ENCODE measurements around the gene CAV1. TPM values are rescaled to one million over a fixed set of nuclear protein-coding genes. Genes with fewer than 3 reads are reported as not detected.

Gene CAV1
- total and polyA plus RNA-seq, 2 donors (not counting 1 experiment from before 2014, with no cell fraction given): 461 to 1,245 TPM

- no peak overlapping the region for H3K4me3 ChIP-seq (replicated peaks in 1 of 4; ENCODE audit: control extremely low read depth in 1 of 4, insufficient read depth in 1 of 4, low read depth in 3 of 4, low read length in 4 of 4)
- no peaks in the 10 kb centered on the region for H3K27me3 ChIP-seq (ENCODE audit: control insufficient read depth, insufficient read depth, low read length)
- no peaks in the 10 kb centered on the region for H3K4me1 ChIP-seq (ENCODE audit: control insufficient read depth, extremely low read depth, insufficient read depth, low read length)
- no peak overlapping the region for H3K4me2 ChIP-seq (ENCODE audit: extremely low read depth, insufficient read depth, low read length)
- DNase-seq (ENCODE audit: low read depth in 2 of 2): no peak
- no peak overlapping the region for H3K27ac ChIP-seq (ENCODE audit: insufficient read depth, low read length)
- no peak overlapping the region for H3K9ac ChIP-seq (ENCODE audit: insufficient read depth, low read length)
- no peaks in the 10 kb centered on the region for H3K9me3 ChIP-seq (ENCODE audit: control insufficient read depth, insufficient read depth, low read depth, low read length)
- H2AFZ ChIP-seq (ENCODE audit: low read length): no peak overlapping the region
- no peaks in the 10 kb centered on the region for H3K36me3 ChIP-seq (ENCODE audit: control insufficient read depth, insufficient read depth, low read length)
- H4K20me1 ChIP-seq (ENCODE audit: control insufficient read depth, extremely low read depth, insufficient read depth, low read length): no peaks in the 10 kb centered on the region
- H3K79me2 ChIP-seq (ENCODE audit: control insufficient read depth, insufficient read depth, low read length): no peaks in the 10 kb centered on the region
- TF ChIP-seq EZH2 (IDR thresholded peaks at IDR 0.05; ENCODE audit: low read length, missing control alignments) (no peak), CTCF (conservative IDR thresholded peaks at IDR 0.05 in 1 of 2, IDR thresholded peaks at IDR 0.05 in 1 of 2; ENCODE audit: low read depth in 1 of 2, low read length in 2 of 2) (no peak)
These were observed 72.5 kb downstream of the CAV1 start for GRCh38 chr7:116597384-116597783.

GRCh38 chr7:116598278-116598677 lies 73.4 kb downstream of the CAV1 start:
- DNase-seq (ENCODE audit: low read depth in 2 of 2): no peak

GRCh38 chr7:116598861-116599260 lies 74.0 kb downstream of the CAV1 start:
- TF ChIP-seq CTCF (conservative IDR thresholded peaks at IDR 0.05 in 1 of 2, IDR thresholded peaks at IDR 0.05 in 1 of 2; ENCODE audit: low read depth in 1 of 2, low read length in 2 of 2): no peak
- TF ChIP-seq EZH2 (IDR thresholded peaks at IDR 0.05; ENCODE audit: low read length, missing control alignments): no peak
- DNase-seq (ENCODE audit: low read depth in 2 of 2): no peak
- no peaks in the 10 kb centered on the region for H3K36me3 ChIP-seq (ENCODE audit: control insufficient read depth, insufficient read depth, low read length)
- H2AFZ ChIP-seq (ENCODE audit: low read length): no peak overlapping the region
- no peaks in the 10 kb centered on the region for H4K20me1 ChIP-seq (ENCODE audit: control insufficient read depth, extremely low read depth, insufficient read depth, low read length)
- no peak overlapping the region for H3K4me3 ChIP-seq (replicated peaks in 1 of 4; ENCODE audit: control extremely low read depth in 1 of 4, insufficient read depth in 1 of 4, low read depth in 3 of 4, low read length in 4 of 4)
- no peaks in the 10 kb centered on the region for H3K27me3 ChIP-seq (ENCODE audit: control insufficient read depth, insufficient read depth, low read length)
- no peaks in the 10 kb centered on the region for H3K9me3 ChIP-seq (ENCODE audit: control insufficient read depth, insufficient read depth, low read depth, low read length)
- no peak overlapping the region for H3K4me2 ChIP-seq (ENCODE audit: extremely low read depth, insufficient read depth, low read length)
- H3K4me1 ChIP-seq (ENCODE audit: control insufficient read depth, extremely low read depth, insufficient read depth, low read length): no peaks in the 10 kb centered on the region
- no peak overlapping the region for H3K9ac ChIP-seq (ENCODE audit: insufficient read depth, low read length)
- no peaks in the 10 kb centered on the region for H3K79me2 ChIP-seq (ENCODE audit: control insufficient read depth, insufficient read depth, low read length)
- H3K27ac ChIP-seq (ENCODE audit: insufficient read depth, low read length): no peak overlapping the region

More at GRCh38 chr7:116598278-116598677, 73.4 kb downstream of the CAV1 start:
- Histone ChIP-seq H3K9me3 (ENCODE audit: control insufficient read depth, insufficient read depth, low read depth, low read length) (no peaks in the 10 kb centered on the region), H3K4me3 (replicated peaks in 1 of 4; ENCODE audit: control extremely low read depth in 1 of 4, insufficient read depth in 1 of 4, low read depth in 3 of 4, low read length in 4 of 4) (no peak overlapping the region), H3K4me1 (ENCODE audit: control insufficient read depth, extremely low read depth, insufficient read depth, low read length) (no peaks in the 10 kb centered on the region), H3K79me2 (ENCODE audit: control insufficient read depth, insufficient read depth, low read length) (no peaks in the 10 kb centered on the region), H3K36me3 (ENCODE audit: control insufficient read depth, insufficient read depth, low read length) (no peaks in the 10 kb centered on the region), H2AFZ (ENCODE audit: low read length) (no peak overlapping the region), H3K9ac (ENCODE audit: insufficient read depth, low read length) (no peak overlapping the region), H4K20me1 (ENCODE audit: control insufficient read depth, extremely low read depth, insufficient read depth, low read length) (no peaks in the 10 kb centered on the region), H3K4me2 (ENCODE audit: extremely low read depth, insufficient read depth, low read length) (no peak overlapping the region), H3K27me3 (ENCODE audit: control insufficient read depth, insufficient read depth, low read length) (no peaks in the 10 kb centered on the region), H3K27ac (ENCODE audit: insufficient read depth, low read length) (no peak overlapping the region)
- no peak for TF ChIP-seq EZH2 (IDR thresholded peaks at IDR 0.05; ENCODE audit: low read length, missing control alignments)
- peak in 1 of 2 donors; percentile 29 for TF ChIP-seq CTCF (conservative IDR thresholded peaks at IDR 0.05 in 1 of 2, IDR thresholded peaks at IDR 0.05 in 1 of 2; ENCODE audit: low read depth in 1 of 2, low read length in 2 of 2)

All from fibroblast of lung (primary cell).